ENCODE measurements around the gene FSTL5. TPM values are rescaled to one million over a fixed set of nuclear protein-coding genes. Genes with fewer than 3 reads are reported as not detected.

Gene FSTL5
- total RNA-seq, 1 experiment from 2014 or later: 0.55 TPM

GRCh38 chr4:161762796-161763195 is 401.0 kb downstream of the FSTL5 start:
- H3K27me3 Mint-ChIP-seq (ENCODE audit: low read depth): no peaks in the 10 kb centered on the region
- CTCF ChIA-PET: no interaction called here
- DNase-seq (ENCODE audit: low spot score) (no peak), ATAC-seq (no peak)
- no peaks in the 10 kb centered on the region for H3K9me3 Mint-ChIP-seq
- H3K4me3 Mint-ChIP-seq: no peak overlapping the region
- H3K27ac Mint-ChIP-seq: no peak overlapping the region
- POLR2A ChIA-PET: no interaction called here
- TF ChIP-seq ATF2 (CRISPR knock-in tag; IDR thresholded peaks at IDR 0.05; ENCODE audit: borderline replicate concordance, low read depth): no peak
- no peak for TF ChIP-seq ERG (CRISPR knock-in tag; IDR thresholded peaks at IDR 0.05)
- TF ChIP-seq, protein P1, sequence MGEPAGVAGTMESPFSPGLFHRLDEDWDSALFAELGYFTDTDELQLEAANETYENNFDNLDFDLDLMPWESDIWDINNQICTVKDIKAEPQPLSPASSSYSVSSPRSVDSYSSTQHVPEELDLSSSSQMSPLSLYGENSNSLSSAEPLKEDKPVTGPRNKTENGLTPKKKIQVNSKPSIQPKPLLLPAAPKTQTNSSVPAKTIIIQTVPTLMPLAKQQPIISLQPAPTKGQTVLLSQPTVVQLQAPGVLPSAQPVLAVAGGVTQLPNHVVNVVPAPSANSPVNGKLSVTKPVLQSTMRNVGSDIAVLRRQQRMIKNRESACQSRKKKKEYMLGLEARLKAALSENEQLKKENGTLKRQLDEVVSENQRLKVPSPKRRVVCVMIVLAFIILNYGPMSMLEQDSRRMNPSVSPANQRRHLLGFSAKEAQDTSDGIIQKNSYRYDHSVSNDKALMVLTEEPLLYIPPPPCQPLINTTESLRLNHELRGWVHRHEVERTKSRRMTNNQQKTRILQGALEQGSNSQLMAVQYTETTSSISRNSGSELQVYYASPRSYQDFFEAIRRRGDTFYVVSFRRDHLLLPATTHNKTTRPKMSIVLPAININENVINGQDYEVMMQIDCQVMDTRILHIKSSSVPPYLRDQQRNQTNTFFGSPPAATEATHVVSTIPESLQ (CRISPR knock-in tag; IDR thresholded peaks at IDR 0.05): no peak
- TF ChIP-seq SOX15 (CRISPR knock-in tag; IDR thresholded peaks at IDR 0.05): no peak
- TF ChIP-seq IRF2 (CRISPR knock-in tag; IDR thresholded peaks at IDR 0.05; ENCODE audit: borderline replicate concordance, low read depth): no peak
- TF ChIP-seq, protein P2, sequence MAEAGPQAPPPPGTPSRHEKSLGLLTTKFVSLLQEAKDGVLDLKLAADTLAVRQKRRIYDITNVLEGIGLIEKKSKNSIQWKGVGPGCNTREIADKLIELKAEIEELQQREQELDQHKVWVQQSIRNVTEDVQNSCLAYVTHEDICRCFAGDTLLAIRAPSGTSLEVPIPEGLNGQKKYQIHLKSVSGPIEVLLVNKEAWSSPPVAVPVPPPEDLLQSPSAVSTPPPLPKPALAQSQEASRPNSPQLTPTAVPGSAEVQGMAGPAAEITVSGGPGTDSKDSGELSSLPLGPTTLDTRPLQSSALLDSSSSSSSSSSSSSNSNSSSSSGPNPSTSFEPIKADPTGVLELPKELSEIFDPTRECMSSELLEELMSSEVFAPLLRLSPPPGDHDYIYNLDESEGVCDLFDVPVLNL (CRISPR knock-in tag; IDR thresholded peaks at IDR 0.05; ENCODE audit: borderline replicate concordance, low read depth): no peak
- no peak for TF ChIP-seq ESRRA (CRISPR knock-in tag; IDR thresholded peaks at IDR 0.05; ENCODE audit: borderline replicate concordance)
- no peak for TF ChIP-seq GABPB1 (CRISPR knock-in tag; IDR thresholded peaks at IDR 0.05)
- no peak for TF ChIP-seq ZNF263 (CRISPR knock-in tag; IDR thresholded peaks at IDR 0.05; ENCODE audit: low read depth)
- TF ChIP-seq MYBL2 (CRISPR knock-in tag; IDR thresholded peaks at IDR 0.05): no peak
- TF ChIP-seq, protein P3, sequence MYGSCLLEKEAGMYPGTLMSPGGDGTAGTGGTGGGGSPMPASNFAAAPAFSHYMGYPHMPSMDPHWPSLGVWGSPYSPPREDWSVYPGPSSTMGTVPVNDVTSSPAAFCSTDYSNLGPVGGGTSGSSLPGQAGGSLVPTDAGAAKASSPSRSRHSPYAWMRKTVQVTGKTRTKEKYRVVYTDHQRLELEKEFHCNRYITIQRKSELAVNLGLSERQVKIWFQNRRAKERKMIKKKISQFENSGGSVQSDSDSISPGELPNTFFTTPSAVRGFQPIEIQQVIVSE (CRISPR knock-in tag; IDR thresholded peaks at IDR 0.05; ENCODE audit: borderline replicate concordance): no peak
- H3K4me1 Mint-ChIP-seq: peaks cover 8% of the 10 kb centered on the region; the same call in 1 of the 2 replicates
- H3K36me3 Mint-ChIP-seq: no peaks in the 10 kb centered on the region

- H3K27me3 Mint-ChIP-seq (ENCODE audit: low read depth): no peaks in the 10 kb centered on the region
- DNase-seq (ENCODE audit: low spot score): no peak
- no peaks in the 10 kb centered on the region for H3K9me3 Mint-ChIP-seq
- ChIA-PET CTCF (interaction anchor here (0.6 kb wide), 1 partner anchor 471 kb away, joined by 3 read pairs; no protein-coding TSS in a partner anchor), POLR2A (no interaction called here)
- no peak overlapping the region for H3K4me3 Mint-ChIP-seq
- ATAC-seq: no peak
- H3K36me3 Mint-ChIP-seq: no peaks in the 10 kb centered on the region
- H3K27ac Mint-ChIP-seq: peak overlapping the region; percentile 63; the same call in 1 of the 2 replicates
- H3K4me1 Mint-ChIP-seq: peaks cover 2% of the 10 kb centered on the region; the same call in 1 of the 2 replicates
- TF ChIP-seq ZSCAN18 (CRISPR knock-in tag; IDR thresholded peaks at IDR 0.05): no peak
- TF ChIP-seq ZNF416 (CRISPR knock-in tag; IDR thresholded peaks at IDR 0.05): no peak
- TF ChIP-seq CBFB (CRISPR knock-in tag; IDR thresholded peaks at IDR 0.05; ENCODE audit: low read depth): no peak
- TF ChIP-seq, protein P4, sequence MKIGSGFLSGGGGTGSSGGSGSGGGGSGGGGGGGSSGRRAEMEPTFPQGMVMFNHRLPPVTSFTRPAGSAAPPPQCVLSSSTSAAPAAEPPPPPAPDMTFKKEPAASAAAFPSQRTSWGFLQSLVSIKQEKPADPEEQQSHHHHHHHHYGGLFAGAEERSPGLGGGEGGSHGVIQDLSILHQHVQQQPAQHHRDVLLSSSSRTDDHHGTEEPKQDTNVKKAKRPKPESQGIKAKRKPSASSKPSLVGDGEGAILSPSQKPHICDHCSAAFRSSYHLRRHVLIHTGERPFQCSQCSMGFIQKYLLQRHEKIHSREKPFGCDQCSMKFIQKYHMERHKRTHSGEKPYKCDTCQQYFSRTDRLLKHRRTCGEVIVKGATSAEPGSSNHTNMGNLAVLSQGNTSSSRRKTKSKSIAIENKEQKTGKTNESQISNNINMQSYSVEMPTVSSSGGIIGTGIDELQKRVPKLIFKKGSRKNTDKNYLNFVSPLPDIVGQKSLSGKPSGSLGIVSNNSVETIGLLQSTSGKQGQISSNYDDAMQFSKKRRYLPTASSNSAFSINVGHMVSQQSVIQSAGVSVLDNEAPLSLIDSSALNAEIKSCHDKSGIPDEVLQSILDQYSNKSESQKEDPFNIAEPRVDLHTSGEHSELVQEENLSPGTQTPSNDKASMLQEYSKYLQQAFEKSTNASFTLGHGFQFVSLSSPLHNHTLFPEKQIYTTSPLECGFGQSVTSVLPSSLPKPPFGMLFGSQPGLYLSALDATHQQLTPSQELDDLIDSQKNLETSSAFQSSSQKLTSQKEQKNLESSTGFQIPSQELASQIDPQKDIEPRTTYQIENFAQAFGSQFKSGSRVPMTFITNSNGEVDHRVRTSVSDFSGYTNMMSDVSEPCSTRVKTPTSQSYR (CRISPR knock-in tag; IDR thresholded peaks at IDR 0.05): no peak
- TF ChIP-seq, protein P2 (CRISPR knock-in tag; IDR thresholded peaks at IDR 0.05; ENCODE audit: borderline replicate concordance, low read depth): no peak
- TF ChIP-seq, protein P3 (CRISPR knock-in tag; IDR thresholded peaks at IDR 0.05; ENCODE audit: borderline replicate concordance): no peak
- no peak for TF ChIP-seq IRF2 (CRISPR knock-in tag; IDR thresholded peaks at IDR 0.05; ENCODE audit: borderline replicate concordance, low read depth)
- no peak for TF ChIP-seq ZNF396 (CRISPR knock-in tag; IDR thresholded peaks at IDR 0.05; ENCODE audit: borderline replicate concordance)
- no peak for TF ChIP-seq NR1H2 (CRISPR knock-in tag; IDR thresholded peaks at IDR 0.05)
- TF ChIP-seq SMAD3 (CRISPR knock-in tag; IDR thresholded peaks at IDR 0.05; ENCODE audit: borderline replicate concordance): no peak
- TF ChIP-seq, protein P5, sequence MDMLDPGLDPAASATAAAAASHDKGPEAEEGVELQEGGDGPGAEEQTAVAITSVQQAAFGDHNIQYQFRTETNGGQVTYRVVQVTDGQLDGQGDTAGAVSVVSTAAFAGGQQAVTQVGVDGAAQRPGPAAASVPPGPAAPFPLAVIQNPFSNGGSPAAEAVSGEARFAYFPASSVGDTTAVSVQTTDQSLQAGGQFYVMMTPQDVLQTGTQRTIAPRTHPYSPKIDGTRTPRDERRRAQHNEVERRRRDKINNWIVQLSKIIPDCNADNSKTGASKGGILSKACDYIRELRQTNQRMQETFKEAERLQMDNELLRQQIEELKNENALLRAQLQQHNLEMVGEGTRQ (CRISPR knock-in tag; IDR thresholded peaks at IDR 0.05): no peak
These were observed 403.8 kb downstream of the FSTL5 start for GRCh38 chr4:161760008-161760407.
